Right lobe of liver (tissue), 6 donors: ENCODE measurements around the gene MIOS. TPM values are rescaled to one million over a fixed set of nuclear protein-coding genes. Genes with fewer than 3 reads are reported as not detected.

ENCODE experiments used
- ATAC-seq, 4 donors: fragments of 200-7000 bp; cut with Tn5 transposase; one replicate each; pipeline ENCODE4 v1.9.1; 2020; ENCODE audit warnings: mild to moderate bottlenecking in 4 of 4, moderate library complexity in 4 of 4
- DNase-seq, 3 donors: peaks; one replicate each; pipeline ENCODE4 v3.0.0-alpha.2; 2020
- H3K27ac ChIP-seq, 3 donors: fragments of 200-600 bp; one replicate each; pipeline ENCODE4 v1.8.0; 2022
- H3K27me3 ChIP-seq, 2 donors: fragments of 200-600 bp; one replicate each; pipeline ENCODE4 v1.8.0; 2022
- H3K36me3 ChIP-seq, 4 donors: fragments of 200-600 bp; sonication (generic) in 1 of 4; one replicate each; pipeline versions ENCODE4 v1.5.1 to v1.8.0; 2017 to 2022; ENCODE audit warnings: control low read depth in 1 of 4
- H3K4me1 ChIP-seq, 4 donors: fragments of 200-600 bp; sonication (generic) in 1 of 4; one replicate each; pipeline versions ENCODE4 v1.5.1 to v1.8.0; 2017 to 2022; ENCODE audit warnings: control low read depth in 1 of 4
- H3K4me3 ChIP-seq, 3 donors: fragments of 200-600 bp; one replicate each; pipeline ENCODE4 v1.8.0; 2022
- H3K9me3 ChIP-seq, 4 donors: fragments of 200-600 bp; sonication (generic) in 1 of 4; one replicate each; pipeline versions ENCODE4 v1.5.1 to v1.8.0; 2017 to 2022; ENCODE audit warnings: control low read depth in 1 of 4
- POLR2A ChIP-seq: fragments of 450-650 bp; IDR thresholded peaks from one replicate; pipeline ENCODE4 v1.6.1; 2017; ENCODE audit warnings: antibody characterized with exemption, mild to moderate bottlenecking
- WGBS: methylation state at CpG from one replicate; pipeline ENCODE4 v1.1.6; 2018; ENCODE audit warnings: low coverage, low lambda C conversion rate; ENCODE audit not compliant: insufficient coverage; ENCODE audit errors: missing lambda C conversion rate; 5-methylcytosine and 5-hydroxymethylcytosine counted together
- intact Hi-C, 2 donors: fragments of 100-400 bp; cut with DNase I; formaldehyde crosslinking; loops; one replicate each; pipeline versions ENCODE4 v1.11.2 to v1.14.1; 2022
- total RNA-seq, 6 experiments: library from RNA; depleted of rRNA in 2 of 6; stranded (reverse); fragments of >200 nt in 2 of 6; fragmentation: NEBNext Ultra II Directional in 3 of 6; extraction: Animal tissue kit (Norgen Biotek cat#: 25700) in 3 of 6; gene quantifications; one replicate each; pipeline versions ENCODE4 v1.1.0 to v1.2.4, GENCODE V29; 2016 to 2023
- TF ChIP-seq, protein P1 (sequence below), 4 donors: fragments of 200-600 bp in 3 of 4; fragments of 450-650 bp in 1 of 4; IDR thresholded peaks; one replicate each; pipeline versions ENCODE4 v1.5.1 to v1.8.0; 2016 to 2022; ENCODE audit warnings: antibody characterized with exemption in 4 of 4, mild to moderate bottlenecking in 2 of 4
- donor health status: DM: no; HTN: yes; CAD: no.
- donor health status: DM: no; HTN: no; CAD: no.
- donor health status: DM: no; HTN: no; CAD: no.
- donor health status: DM: no; HTN: yes; CAD: no.
- donor health status: DM: no; HTN: yes; CAD: no.

The MIOS gene
- total RNA-seq, 6 experiments from 2014 or later = 14.1 to 21.3 (median 18.6) TPM

- H3K4me1 ChIP-seq = peaks cover 0 to 59% (median 10%) of the 10 kb centered on the region in 4 donors
- TF ChIP-seq POLR2A = no peak
- TF ChIP-seq, protein P1, sequence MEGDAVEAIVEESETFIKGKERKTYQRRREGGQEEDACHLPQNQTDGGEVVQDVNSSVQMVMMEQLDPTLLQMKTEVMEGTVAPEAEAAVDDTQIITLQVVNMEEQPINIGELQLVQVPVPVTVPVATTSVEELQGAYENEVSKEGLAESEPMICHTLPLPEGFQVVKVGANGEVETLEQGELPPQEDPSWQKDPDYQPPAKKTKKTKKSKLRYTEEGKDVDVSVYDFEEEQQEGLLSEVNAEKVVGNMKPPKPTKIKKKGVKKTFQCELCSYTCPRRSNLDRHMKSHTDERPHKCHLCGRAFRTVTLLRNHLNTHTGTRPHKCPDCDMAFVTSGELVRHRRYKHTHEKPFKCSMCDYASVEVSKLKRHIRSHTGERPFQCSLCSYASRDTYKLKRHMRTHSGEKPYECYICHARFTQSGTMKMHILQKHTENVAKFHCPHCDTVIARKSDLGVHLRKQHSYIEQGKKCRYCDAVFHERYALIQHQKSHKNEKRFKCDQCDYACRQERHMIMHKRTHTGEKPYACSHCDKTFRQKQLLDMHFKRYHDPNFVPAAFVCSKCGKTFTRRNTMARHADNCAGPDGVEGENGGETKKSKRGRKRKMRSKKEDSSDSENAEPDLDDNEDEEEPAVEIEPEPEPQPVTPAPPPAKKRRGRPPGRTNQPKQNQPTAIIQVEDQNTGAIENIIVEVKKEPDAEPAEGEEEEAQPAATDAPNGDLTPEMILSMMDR (IDR thresholded peaks at IDR 0.05) = no peak
- peak overlapping the region; percentile 73 to 77 (median 76) for H3K4me3 ChIP-seq
- H3K9me3 ChIP-seq = no peaks in the 10 kb centered on the region
- 83% methylated on average over 18 of the region's 26 CpGs for WGBS
- DNase-seq (peak in 1 of 3 donors; percentile 48), ATAC-seq (peak in 3 of 4 donors; percentile 1 to 27 (median 25))
- H3K36me3 ChIP-seq = no peaks in the 10 kb centered on the region
- peak overlapping the region; percentile 86 to 93 (median 90) for H3K27ac ChIP-seq
- no peaks in the 10 kb centered on the region for H3K27me3 ChIP-seq
- intact Hi-C loops = no loop called here
These were observed 686 bp upstream of the MIOS start for GRCh38 chr7:7565746-7566650.

DNA sequence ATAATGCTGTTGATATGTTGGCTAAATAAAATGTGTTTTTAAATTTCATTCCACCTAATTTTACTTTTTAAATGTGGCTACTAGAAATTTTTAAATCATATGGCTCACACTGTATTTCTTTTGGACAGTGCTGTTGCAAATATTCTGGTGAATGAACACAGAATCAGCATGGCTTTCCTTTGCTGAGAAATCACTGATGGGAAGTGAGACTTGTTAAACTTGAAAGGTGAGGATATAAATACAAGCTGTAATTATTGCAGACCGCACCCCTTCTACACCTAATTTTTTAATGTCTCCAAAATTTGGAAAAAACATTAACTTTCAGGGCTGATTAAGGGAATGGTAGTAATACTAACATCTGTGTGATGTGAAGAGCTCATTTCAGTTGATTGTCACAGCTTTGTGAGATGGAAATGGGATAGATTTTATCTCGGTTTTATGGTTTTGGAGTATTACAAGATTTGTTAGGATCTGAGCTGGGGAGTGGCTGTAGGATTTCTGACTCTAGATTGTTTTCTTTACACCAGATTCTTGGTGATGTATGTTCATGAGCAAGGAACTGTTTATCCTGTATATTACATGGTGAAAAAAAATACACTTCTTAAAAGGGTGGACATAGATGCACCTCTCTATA lies 1.3 kb downstream of the MIOS start:
- WGBS = 65% methylated on average over 2 of the region's 2 CpGs
- ATAC-seq (no peak), DNase-seq (no peak)
- Histone ChIP-seq H3K27ac (peak overlapping the region in 2 of 3 donors; percentile 90 to 93), H3K4me1 (peaks cover 0 to 54% (median 8%) of the 10 kb centered on the region in 4 donors), H3K36me3 (no peaks in the 10 kb centered on the region), H3K27me3 (no peaks in the 10 kb centered on the region), H3K4me3 (peak overlapping the region in 2 of 3 donors; percentile 76 to 77), H3K9me3 (no peaks in the 10 kb centered on the region)
- intact Hi-C loops = no loop called here
- TF ChIP-seq, protein P1 (IDR thresholded peaks at IDR 0.05) = no peak
- TF ChIP-seq POLR2A = no peak

DNA sequence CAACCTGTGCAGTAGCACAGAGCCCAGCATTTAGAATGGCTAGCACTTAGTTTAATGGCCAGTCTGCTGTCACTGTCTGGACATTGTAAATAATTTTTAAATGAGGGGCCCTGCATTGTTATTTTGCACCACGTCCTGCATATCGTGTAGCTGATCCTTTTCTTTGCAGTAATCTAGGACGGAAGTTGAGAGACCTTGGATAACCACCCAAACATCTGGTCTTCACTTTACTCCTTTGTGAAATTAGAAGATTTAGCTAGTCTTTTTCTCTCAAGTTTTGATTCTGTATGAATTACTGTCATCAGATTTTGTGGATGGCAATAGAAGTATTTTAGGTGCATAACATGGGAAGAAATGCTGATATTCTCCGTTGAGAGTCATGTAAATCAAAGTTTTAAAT lies 1.9 kb downstream of the MIOS start:
- H3K4me3 ChIP-seq = no peak overlapping the region
- no peaks in the 10 kb centered on the region for H3K27me3 ChIP-seq
- no peaks in the 10 kb centered on the region for H3K36me3 ChIP-seq
- TF ChIP-seq, protein P1 (IDR thresholded peaks at IDR 0.05) = no peak
- TF ChIP-seq POLR2A = no peak
- H3K27ac ChIP-seq = peak overlapping the region in 1 of 3 donors; percentile 29
- H3K9me3 ChIP-seq = no peaks in the 10 kb centered on the region
- no peak for ATAC-seq
- intact Hi-C loops = no loop called here
- DNase-seq = no peak
- H3K4me1 ChIP-seq = peaks cover 0 to 53% (median 5%) of the 10 kb centered on the region in 4 donors
- whole genome bisulfite sequencing = 72% methylated on average over 4 of the region's 4 CpGs

DNA sequence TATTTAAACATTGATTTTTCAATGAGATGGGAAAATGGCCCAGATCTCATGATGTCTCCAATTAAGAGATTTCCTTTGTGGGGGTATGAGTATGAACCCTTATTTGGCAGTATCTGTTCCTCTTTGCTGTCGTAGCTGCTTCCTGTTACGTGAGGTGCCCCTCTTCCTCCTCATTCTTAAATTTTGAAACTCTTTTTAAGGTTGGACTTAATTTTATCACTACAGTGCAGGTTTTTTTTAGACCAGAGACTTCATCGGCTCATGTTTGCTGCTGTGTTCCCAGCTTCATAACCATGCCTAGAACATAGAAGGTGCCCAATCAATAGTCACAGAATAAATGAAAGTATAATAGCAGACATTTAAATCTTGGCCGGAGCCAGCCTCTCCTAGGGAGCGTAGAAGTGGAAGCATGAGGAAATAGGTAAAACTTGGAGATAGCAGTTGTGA lies 2.4 kb downstream of the MIOS start:
- H3K27me3 ChIP-seq = no peaks in the 10 kb centered on the region
- H3K27ac ChIP-seq = peak overlapping the region in 1 of 3 donors; percentile 29
- DNase-seq (no peak), ATAC-seq (no peak)
- H3K4me1 ChIP-seq = peaks cover 0 to 52% (median 3%) of the 10 kb centered on the region in 4 donors
- H3K36me3 ChIP-seq = no peaks in the 10 kb centered on the region
- TF ChIP-seq POLR2A = no peak
- TF ChIP-seq, protein P1 (IDR thresholded peaks at IDR 0.05) = no peak
- H3K9me3 ChIP-seq = no peaks in the 10 kb centered on the region
- intact Hi-C loops = no loop called here
- WGBS = 40% methylated on average over 5 of the region's 5 CpGs
- H3K4me3 ChIP-seq = no peak overlapping the region
